Breast epithelium (tissue), 4 donors: Measurements from ENCODE around the gene GSKIP. TPM values are rescaled to one million over a fixed set of nuclear protein-coding genes. Genes with fewer than 3 reads are reported as not detected.

ENCODE experiments used
- DNase-seq, 2 donors: peaks; one replicate each; pipeline ENCODE4 v3.0.0-alpha.2; 2019; ENCODE audit warnings: low spot score in 2 of 2
- H3K27ac ChIP-seq, 2 donors: fragments of 200-600 bp; sonication (generic) in 1 of 2; one replicate each; pipeline ENCODE4 v1.5.1; 2016 to 2019; ENCODE audit warnings: mild to moderate bottlenecking in 1 of 2
- H3K27me3 ChIP-seq, 2 donors: fragments of 200-600 bp; sonication (generic) in 1 of 2; one replicate each; pipeline versions ENCODE4 v1.5.1 to v1.6.0; 2017 to 2019; ENCODE audit warnings: control low read depth in 1 of 2, mild to moderate bottlenecking in 1 of 2
- H3K36me3 ChIP-seq: fragments of 200-600 bp; one replicate; pipeline ENCODE4 v1.5.1; 2019
- H3K4me1 ChIP-seq, 2 donors: fragments of 200-600 bp; sonication (generic); one replicate each; pipeline ENCODE4 v1.5.1; 2016 to 2019; ENCODE audit warnings: control low read depth in 1 of 2
- H3K4me3 ChIP-seq, 3 donors: fragments of 200-600 bp; sonication (generic); 1 replicate in 2 of 3; 2 replicates in 1 of 3; pipeline ENCODE4 v1.5.1; 2016 to 2019; ENCODE audit warnings: mild to moderate bottlenecking in 3 of 3, moderate library complexity in 2 of 3
- H3K9me3 ChIP-seq, 2 donors: fragments of 200-600 bp; sonication (generic) in 1 of 2; one replicate each; pipeline ENCODE4 v1.5.1; 2016 to 2019; ENCODE audit warnings: control low read depth in 1 of 2
- POLR2A ChIP-seq: fragments of 450-650 bp; IDR thresholded peaks from one replicate; pipeline ENCODE4 v1.6.1; 2016; ENCODE audit warnings: antibody characterized with exemption, mild to moderate bottlenecking, moderate library complexity
- POLR2AphosphoS5 ChIP-seq, 3 donors: sonication (generic); formaldehyde crosslinking; IDR thresholded peaks; one replicate each; pipeline ENCODE4 v1.6.1; 2017; ENCODE audit warnings: antibody characterized with exemption in 3 of 3
- intact Hi-C: fragments of 100-400 bp; cut with DNase I; formaldehyde crosslinking; loops from one replicate; pipeline ENCODE4 v1.15.1; 2023; ENCODE audit warnings: low total_unique reads
- total RNA-seq, 3 donors: library from RNA; depleted of rRNA; stranded (reverse); fragments of >200 nt; gene quantifications; one replicate each; pipeline ENCODE4 v1.1.0, GENCODE V29; 2016
- TF ChIP-seq, protein P1 (sequence below), 3 donors: fragments of 450-650 bp; IDR thresholded peaks; one replicate each; pipeline ENCODE4 v1.5.1; 2016 to 2017; ENCODE audit warnings: antibody characterized with exemption in 3 of 3, mild to moderate bottlenecking in 3 of 3, moderate library complexity in 3 of 3

Gene GSKIP
- total RNA-seq, 3 donors from 2014 or later: 9.8 to 23.3 (median 14.4) TPM

DNA sequence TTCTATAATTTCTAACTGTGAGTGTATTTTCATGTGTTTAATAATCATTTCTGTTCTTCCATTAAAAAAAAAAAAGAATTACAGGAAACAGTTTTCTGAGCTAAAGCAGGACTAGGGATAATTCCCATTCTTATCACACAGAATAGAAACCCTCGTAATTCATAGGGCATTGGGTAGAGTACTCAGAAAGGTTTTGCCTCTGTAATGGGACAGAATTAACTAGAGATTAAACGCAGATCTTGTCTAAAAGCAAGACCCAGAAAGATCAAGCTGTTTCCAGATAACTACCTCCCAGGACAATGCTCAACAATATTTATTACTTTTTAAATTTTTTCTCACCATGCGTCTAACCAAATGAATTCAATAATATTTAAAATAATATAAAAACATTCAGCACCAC, 10.2 kb downstream of the GSKIP start:
- no peaks in the 10 kb centered on the region for H3K4me1 ChIP-seq
- no peak for TF ChIP-seq POLR2AphosphoS5 (IDR thresholded peaks at IDR 0.05)
- TF ChIP-seq, protein P1, sequence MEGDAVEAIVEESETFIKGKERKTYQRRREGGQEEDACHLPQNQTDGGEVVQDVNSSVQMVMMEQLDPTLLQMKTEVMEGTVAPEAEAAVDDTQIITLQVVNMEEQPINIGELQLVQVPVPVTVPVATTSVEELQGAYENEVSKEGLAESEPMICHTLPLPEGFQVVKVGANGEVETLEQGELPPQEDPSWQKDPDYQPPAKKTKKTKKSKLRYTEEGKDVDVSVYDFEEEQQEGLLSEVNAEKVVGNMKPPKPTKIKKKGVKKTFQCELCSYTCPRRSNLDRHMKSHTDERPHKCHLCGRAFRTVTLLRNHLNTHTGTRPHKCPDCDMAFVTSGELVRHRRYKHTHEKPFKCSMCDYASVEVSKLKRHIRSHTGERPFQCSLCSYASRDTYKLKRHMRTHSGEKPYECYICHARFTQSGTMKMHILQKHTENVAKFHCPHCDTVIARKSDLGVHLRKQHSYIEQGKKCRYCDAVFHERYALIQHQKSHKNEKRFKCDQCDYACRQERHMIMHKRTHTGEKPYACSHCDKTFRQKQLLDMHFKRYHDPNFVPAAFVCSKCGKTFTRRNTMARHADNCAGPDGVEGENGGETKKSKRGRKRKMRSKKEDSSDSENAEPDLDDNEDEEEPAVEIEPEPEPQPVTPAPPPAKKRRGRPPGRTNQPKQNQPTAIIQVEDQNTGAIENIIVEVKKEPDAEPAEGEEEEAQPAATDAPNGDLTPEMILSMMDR (IDR thresholded peaks at IDR 0.05): no peak
- no peak for TF ChIP-seq POLR2A
- H3K36me3 ChIP-seq: no peaks in the 10 kb centered on the region
- H3K27ac ChIP-seq: no peak overlapping the region
- DNase-seq: no peak
- no peaks in the 10 kb centered on the region for H3K27me3 ChIP-seq
- no peak overlapping the region for H3K4me3 ChIP-seq
- intact Hi-C loops: loop anchor here (2.0 kb wide), 1 partner anchor 27 kb away; no protein-coding TSS in a partner anchor
- H3K9me3 ChIP-seq: no peaks in the 10 kb centered on the region

DNA sequence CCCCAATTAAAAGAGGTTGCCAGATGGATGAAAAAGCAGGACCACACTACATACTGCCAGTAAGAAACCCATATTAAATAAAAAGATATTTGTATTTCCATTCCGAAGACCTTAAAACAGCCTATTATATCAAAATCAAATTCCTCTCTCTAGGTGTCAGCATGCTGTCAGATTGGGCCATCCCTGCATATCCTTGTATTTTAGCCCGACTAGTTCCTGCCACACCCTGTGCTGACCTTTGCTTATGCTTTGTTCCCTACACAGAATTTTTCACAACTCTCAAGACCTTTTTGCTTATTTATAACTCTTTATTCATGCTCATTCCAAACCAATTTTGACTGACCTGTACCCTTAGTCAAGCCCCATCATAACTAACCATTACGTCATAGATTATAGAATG, 12.8 kb downstream of the GSKIP start:
- Histone ChIP-seq H3K27ac (no peak overlapping the region), H3K9me3 (no peaks in the 10 kb centered on the region), H3K27me3 (no peaks in the 10 kb centered on the region), H3K4me3 (no peak overlapping the region), H3K4me1 (no peaks in the 10 kb centered on the region), H3K36me3 (no peaks in the 10 kb centered on the region)
- DNase-seq: no peak
- TF ChIP-seq, protein P1 (IDR thresholded peaks at IDR 0.05): no peak
- TF ChIP-seq POLR2AphosphoS5 (IDR thresholded peaks at IDR 0.05) (no peak), POLR2A (no peak)
- intact Hi-C loops: no loop called here

DNA sequence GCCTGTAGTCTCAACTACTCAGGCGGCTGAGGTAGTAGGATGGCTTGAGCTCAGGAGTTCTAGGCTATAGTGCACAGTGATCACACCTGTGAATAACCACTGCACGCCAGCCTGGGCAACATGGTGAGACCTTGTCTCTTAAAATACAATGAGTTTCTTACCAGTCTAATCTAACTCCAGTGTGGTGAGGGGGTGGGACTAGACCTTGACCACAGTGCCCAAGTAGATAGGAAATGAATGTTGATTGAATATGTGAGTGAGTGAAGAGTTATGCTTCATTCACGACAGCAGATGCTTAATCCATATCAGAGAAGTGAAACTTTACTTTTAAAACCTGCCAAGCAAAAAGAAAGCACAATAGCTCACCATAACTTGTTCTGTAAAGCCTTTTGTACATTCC, 17.4 kb downstream of the GSKIP start:
- Histone ChIP-seq H3K4me1 (no peaks in the 10 kb centered on the region), H3K4me3 (no peak overlapping the region), H3K27me3 (no peaks in the 10 kb centered on the region), H3K36me3 (no peaks in the 10 kb centered on the region), H3K27ac (no peak overlapping the region), H3K9me3 (no peaks in the 10 kb centered on the region)
- intact Hi-C loops: no loop called here
- no peak for TF ChIP-seq POLR2A
- TF ChIP-seq POLR2AphosphoS5 (IDR thresholded peaks at IDR 0.05): no peak
- TF ChIP-seq, protein P1 (IDR thresholded peaks at IDR 0.05): no peak
- DNase-seq: no peak

DNA sequence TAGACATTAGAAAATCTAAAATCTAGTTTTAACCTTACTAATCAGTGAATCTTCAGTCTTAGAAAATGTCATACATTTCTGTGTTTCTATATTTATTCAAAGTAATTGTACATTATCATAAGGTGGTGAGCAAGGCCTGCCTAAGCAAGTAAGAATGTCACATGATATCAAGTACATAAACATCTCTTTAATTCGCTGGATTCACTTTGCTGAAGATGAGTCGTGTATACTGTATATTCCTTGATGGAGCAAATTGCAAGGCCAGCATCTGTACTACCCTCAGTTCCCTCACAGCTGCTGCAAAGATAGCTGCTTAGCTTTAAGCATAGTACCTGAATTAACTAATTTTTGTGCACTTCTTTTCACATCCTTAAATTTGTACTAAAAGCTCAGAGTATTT, 20.1 kb downstream of the GSKIP start:
- no peaks in the 10 kb centered on the region for H3K27me3 ChIP-seq
- no peak overlapping the region for H3K27ac ChIP-seq
- TF ChIP-seq, protein P1 (IDR thresholded peaks at IDR 0.05): no peak
- no peak for TF ChIP-seq POLR2A
- TF ChIP-seq POLR2AphosphoS5 (IDR thresholded peaks at IDR 0.05): no peak
- intact Hi-C loops: no loop called here
- no peak overlapping the region for H3K4me3 ChIP-seq
- no peak for DNase-seq
- no peaks in the 10 kb centered on the region for H3K36me3 ChIP-seq
- no peaks in the 10 kb centered on the region for H3K4me1 ChIP-seq
- no peaks in the 10 kb centered on the region for H3K9me3 ChIP-seq

DNA sequence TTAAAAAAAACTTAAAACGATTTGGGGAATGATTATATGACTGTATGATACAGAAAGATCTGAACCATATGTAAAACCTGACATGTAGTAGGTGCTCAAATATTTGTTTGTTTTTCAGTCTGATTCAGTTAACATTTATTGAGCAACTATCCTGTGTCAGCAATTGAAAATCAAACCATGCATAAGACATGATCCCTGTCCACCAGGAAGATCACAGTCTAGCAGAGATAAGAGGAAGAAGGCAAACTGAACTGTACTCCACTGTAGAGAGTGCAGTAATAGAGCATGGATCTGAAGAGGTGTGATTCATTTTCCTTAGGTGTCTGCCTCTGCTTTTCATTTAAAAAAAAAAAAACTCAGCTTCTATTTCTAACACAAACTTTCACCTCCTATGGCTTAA, 20.7 kb downstream of the GSKIP start:
- TF ChIP-seq POLR2AphosphoS5 (IDR thresholded peaks at IDR 0.05) (no peak), POLR2A (no peak)
- TF ChIP-seq, protein P1 (IDR thresholded peaks at IDR 0.05): no peak
- no peaks in the 10 kb centered on the region for H3K27me3 ChIP-seq
- H3K4me3 ChIP-seq: no peak overlapping the region
- DNase-seq: no peak
- H3K27ac ChIP-seq: no peak overlapping the region
- H3K4me1 ChIP-seq: no peaks in the 10 kb centered on the region
- no peaks in the 10 kb centered on the region for H3K9me3 ChIP-seq
- no peaks in the 10 kb centered on the region for H3K36me3 ChIP-seq
- intact Hi-C loops: no loop called here
